RKO (cell line): ENCODE data around the gene PDE1C.

ENCODE experiments used
- DNase-seq: peaks from one replicate; pipeline ENCODE4 v3.0.0-alpha.2; 2016; ENCODE audit warnings: low spot score

The PDE1C gene

GRCh38 chr7:31991406-31991805 is 78.8 kb downstream of the PDE1C start:
- DNase-seq, result no peak

GRCh38 chr7:31986878-31987518 is 83.2 kb downstream of the PDE1C start:
- no peak for DNase-seq

- DNase-seq, result no peak
These were observed 87.2 kb downstream of the PDE1C start for GRCh38 chr7:31982962-31983361.

GRCh38 chr7:31981874-31982390 is 88.3 kb downstream of the PDE1C start:
- DNase-seq, result no peak

GRCh38 chr7:31979690-31980330 is 90.4 kb downstream of the PDE1C start:
- no peak for DNase-seq

- DNase-seq, result no peak
These were observed 94.7 kb downstream of the PDE1C start for GRCh38 chr7:31975546-31975945.

GRCh38 chr7:31974351-31974750 is 95.9 kb downstream of the PDE1C start:
- DNase-seq, result no peak

- DNase-seq, result no peak
These were observed 99.0 kb downstream of the PDE1C start for GRCh38 chr7:31971049-31971667.

- no peak for DNase-seq
These were observed 99.7 kb downstream of the PDE1C start for GRCh38 chr7:31970501-31970900.

- no peak for DNase-seq
These were observed 106.5 kb downstream of the PDE1C start for GRCh38 chr7:31963569-31964175.

GRCh38 chr7:31962246-31962645 is 108.0 kb downstream of the PDE1C start:
- no peak for DNase-seq

GRCh38 chr7:31958226-31958625 is 112.0 kb downstream of the PDE1C start:
- DNase-seq, result no peak

- no peak for DNase-seq
These were observed 112.5 kb downstream of the PDE1C start for GRCh38 chr7:31957756-31958155.

GRCh38 chr7:31957090-31957720 is 113.0 kb downstream of the PDE1C start:
- no peak for DNase-seq

GRCh38 chr7:31955641-31956040 is 114.6 kb downstream of the PDE1C start:
- no peak for DNase-seq

GRCh38 chr7:31955021-31955420 is 115.2 kb downstream of the PDE1C start:
- DNase-seq, result no peak

- no peak for DNase-seq
These were observed 115.7 kb downstream of the PDE1C start for GRCh38 chr7:31954500-31954899.

GRCh38 chr7:31953432-31953831 is 116.8 kb downstream of the PDE1C start:
- no peak for DNase-seq

- DNase-seq, result no peak
These were observed 120.0 kb downstream of the PDE1C start for GRCh38 chr7:31950091-31950755.

GRCh38 chr7:31948029-31948428 is 122.2 kb downstream of the PDE1C start:
- DNase-seq, result peak; percentile 49

- no peak for DNase-seq
These were observed 130.0 kb downstream of the PDE1C start for GRCh38 chr7:31940167-31940566.

GRCh38 chr7:31939076-31939475 is 131.1 kb downstream of the PDE1C start:
- no peak for DNase-seq
